HEK293T (cell line): ENCODE results near the gene TACC2.
A peak's percentile ranks its signal among the peaks of the same experiment; 100 is the strongest.
"Not testable (repeated sequence)": the region's sequence is repeated elsewhere in the genome, so short reads cannot be mapped to it uniquely, and the experiment has no call there.

ENCODE experiments used
- CTCF ChIA-PET: fragments of 350-600 bp; formaldehyde crosslinking; extraction: SDS; loops from one replicate; lab custom pipeline; 2021; ENCODE audit warnings: antibody characterized with exemption, inconsistent platforms; lab: Yijun Ruan, JAX
- POLR2A ChIA-PET: fragments of 350-600 bp; formaldehyde crosslinking; extraction: SDS; loops from one replicate; lab custom pipeline; 2020; ENCODE audit warnings: antibody characterized with exemption, inconsistent platforms; lab: Yijun Ruan, JAX
- DNase-seq: peaks from one replicate; pipeline ENCODE4 v3.0.0; 2012; ENCODE audit warnings: mixed read lengths; ENCODE audit errors: extremely low spot score
- ARNT ChIP-seq: fragments of 450-650 bp; IDR thresholded peaks from 2 replicates; pipeline ENCODE4 v1.6.1; 2017; ENCODE audit warnings: mild to moderate bottlenecking
- BHLHE40 ChIP-seq: fragments of 450-650 bp; IDR thresholded peaks from 2 replicates; pipeline ENCODE4 v1.6.1; 2016; ENCODE audit warnings: mild to moderate bottlenecking, moderate library complexity, borderline replicate concordance
- ELF4 ChIP-seq: fragments of 450-650 bp; IDR thresholded peaks from 2 replicates; pipeline ENCODE4 v1.6.1; 2017; ENCODE audit warnings: antibody characterized with exemption
- FOXA1 ChIP-seq: fragments of 450-650 bp; IDR thresholded peaks from 2 replicates; pipeline ENCODE4 v1.6.1; 2016; ENCODE audit warnings: mild to moderate bottlenecking
- FOXK2 ChIP-seq: fragments of 450-650 bp; IDR thresholded peaks from 2 replicates; pipeline ENCODE4 v1.6.1; 2016; ENCODE audit warnings: mild to moderate bottlenecking
- FOXM1 ChIP-seq: fragments of 450-650 bp; IDR thresholded peaks from 2 replicates; pipeline ENCODE4 v1.6.1; 2017; ENCODE audit warnings: mild to moderate bottlenecking, borderline replicate concordance
- HDGF ChIP-seq: fragments of 450-650 bp; IDR thresholded peaks from 2 replicates; pipeline ENCODE4 v1.6.1; 2017; ENCODE audit warnings: antibody characterized with exemption, borderline replicate concordance
- L3MBTL2 ChIP-seq: fragments of 450-650 bp; conservative IDR thresholded peaks from 2 replicates; pipeline ENCODE4 v1.6.1; 2016; ENCODE audit warnings: mild to moderate bottlenecking
- LEF1 ChIP-seq: fragments of 450-650 bp; IDR thresholded peaks from 2 replicates; pipeline ENCODE4 v1.6.1; 2017; ENCODE audit warnings: mild to moderate bottlenecking, borderline replicate concordance
- NFRKB ChIP-seq: fragments of 450-650 bp; IDR thresholded peaks from 2 replicates; pipeline ENCODE4 v1.6.1; 2016; ENCODE audit warnings: mild to moderate bottlenecking, moderate library complexity
- SP1 ChIP-seq: fragments of 450-650 bp; IDR thresholded peaks from 2 replicates; pipeline ENCODE4 v1.6.1; 2017
- SUZ12 ChIP-seq: fragments of 450-650 bp; IDR thresholded peaks from 2 replicates; pipeline ENCODE4 v1.6.1; 2016; ENCODE audit warnings: mild to moderate bottlenecking
- TARDBP ChIP-seq: fragments of 450-650 bp; IDR thresholded peaks from 2 replicates; pipeline ENCODE4 v1.6.1; 2016
- ZNF384 ChIP-seq: fragments of 450-650 bp; IDR thresholded peaks from 2 replicates; pipeline ENCODE4 v1.6.1; 2016
- TF ChIP-seq, protein P1 (sequence below): fragments of 450-650 bp; IDR thresholded peaks from 2 replicates; pipeline ENCODE4 v1.6.1; 2016

Gene TACC2

DNA sequence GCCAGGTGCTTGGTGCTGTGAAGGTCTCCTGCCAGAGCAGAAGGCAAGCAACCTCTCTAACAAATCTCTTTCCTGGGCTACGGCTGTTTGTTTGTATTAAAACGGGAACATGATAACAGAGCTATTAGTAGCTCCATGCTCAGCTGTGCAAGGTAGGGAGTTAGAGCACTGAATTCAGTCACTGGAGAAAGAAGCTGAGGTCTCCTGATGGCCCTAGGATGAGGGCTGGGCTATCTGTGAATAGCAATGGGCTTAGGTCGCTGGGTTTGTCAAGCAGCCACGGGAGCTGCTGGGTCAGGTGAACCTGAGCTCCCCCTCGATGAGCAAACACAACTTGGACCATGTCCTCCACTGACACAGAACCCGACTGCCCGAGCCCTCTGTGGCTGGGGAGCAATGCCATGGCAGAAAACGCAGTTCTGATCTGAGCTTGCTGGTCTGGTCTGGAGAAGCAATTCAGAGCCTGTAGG, 24.4 kb downstream of the TACC2 start:
- CTCF ChIA-PET: no interaction called here
- TF ChIP-seq TARDBP (no peak), ARNT (no peak)
- POLR2A ChIA-PET: interaction anchor here (1.2 kb wide), 1 partner anchor 39 kb away, joined by 3 read pairs; no protein-coding TSS in a partner anchor
- DNase-seq: no peak

DNA sequence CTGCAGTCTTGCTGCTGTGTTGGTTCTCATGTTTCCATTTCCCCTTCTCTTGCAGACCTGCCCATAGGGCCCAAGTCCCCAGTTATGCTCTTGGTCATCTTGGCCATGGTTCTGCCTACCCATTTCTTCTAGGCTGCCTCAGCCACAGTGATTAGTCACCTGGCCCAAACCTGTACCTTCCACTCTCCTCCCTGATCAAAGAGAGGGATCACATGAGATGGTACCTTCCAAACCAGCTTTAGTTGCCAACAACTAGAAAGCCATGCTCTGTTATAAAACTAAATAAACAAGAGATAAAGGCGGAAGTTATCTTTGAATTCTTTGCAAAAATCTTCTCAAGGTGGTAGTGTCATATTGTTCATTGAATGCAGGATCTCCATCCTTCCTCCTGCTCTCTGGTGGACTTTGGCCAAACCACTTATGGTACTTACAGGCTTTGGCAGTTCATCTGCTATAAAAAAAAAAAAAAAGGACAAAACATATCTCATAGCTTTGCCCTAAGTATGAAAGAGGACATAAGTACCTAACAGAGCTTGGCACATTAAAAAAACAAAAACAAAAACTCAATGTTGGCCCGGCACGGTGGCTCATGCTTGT, 25.8 kb downstream of the TACC2 start:
- no peak for DNase-seq
- ChIA-PET CTCF (no interaction called here), POLR2A (interaction anchor here (0.8 kb wide), 1 partner anchor 87 kb away, joined by 3 read pairs; the partner anchor contains the start of gene ATE1)
- TF ChIP-seq FOXK2 (no peak), FOXA1 (no peak), FOXM1 (no peak), HDGF (no peak), SP1 (no peak), ZNF384 (no peak), ARNT (no peak), TARDBP (no peak), L3MBTL2 (no peak), LEF1 (no peak)
- TF ChIP-seq, protein P1, sequence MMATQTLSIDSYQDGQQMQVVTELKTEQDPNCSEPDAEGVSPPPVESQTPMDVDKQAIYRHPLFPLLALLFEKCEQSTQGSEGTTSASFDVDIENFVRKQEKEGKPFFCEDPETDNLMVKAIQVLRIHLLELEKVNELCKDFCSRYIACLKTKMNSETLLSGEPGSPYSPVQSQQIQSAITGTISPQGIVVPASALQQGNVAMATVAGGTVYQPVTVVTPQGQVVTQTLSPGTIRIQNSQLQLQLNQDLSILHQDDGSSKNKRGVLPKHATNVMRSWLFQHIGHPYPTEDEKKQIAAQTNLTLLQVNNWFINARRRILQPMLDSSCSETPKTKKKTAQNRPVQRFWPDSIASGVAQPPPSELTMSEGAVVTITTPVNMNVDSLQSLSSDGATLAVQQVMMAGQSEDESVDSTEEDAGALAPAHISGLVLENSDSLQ: no peak

DNA sequence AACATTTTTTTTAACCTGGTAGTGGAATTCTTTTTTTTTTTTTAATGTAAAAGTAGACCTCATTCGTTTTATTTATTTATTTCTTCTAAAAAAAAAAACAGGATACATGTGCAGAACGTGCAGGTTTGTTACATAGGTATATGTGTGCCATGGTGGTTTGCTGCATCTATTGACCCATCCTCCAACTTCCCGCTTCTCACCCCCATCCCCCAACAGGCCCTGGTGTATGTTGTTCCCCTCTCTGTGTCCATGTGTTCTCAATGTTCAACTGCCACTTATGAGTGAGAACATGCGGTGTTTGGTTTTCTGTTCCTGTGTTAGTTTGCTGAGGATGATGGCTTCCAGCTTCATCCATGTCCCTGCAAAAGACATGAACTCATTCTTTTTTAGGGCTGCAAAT, 29.0 kb downstream of the TACC2 start:
- CTCF ChIA-PET, POLR2A ChIA-PET, DNase-seq: not testable (repeated sequence)

DNA sequence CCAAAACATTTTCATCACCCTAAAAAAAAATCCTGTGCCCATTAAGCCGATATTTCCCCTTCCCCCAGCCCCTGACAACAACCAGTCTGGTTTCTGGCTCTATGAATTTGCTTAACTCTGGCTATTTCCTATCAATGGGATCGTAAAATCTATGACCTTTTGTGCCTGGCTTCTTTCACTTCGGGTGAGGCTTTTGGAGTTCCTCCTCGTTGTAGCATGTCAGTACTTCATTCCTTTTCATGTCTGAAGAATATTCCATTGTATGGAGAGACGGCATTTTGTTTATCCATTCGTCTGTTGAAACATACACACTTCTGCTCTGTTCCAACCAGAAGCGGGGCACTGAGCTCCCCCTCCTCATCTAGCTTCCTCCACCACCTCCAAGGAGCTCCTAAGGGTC, 29.5 kb downstream of the TACC2 start:
- DNase-seq: no peak
- CTCF ChIA-PET: interaction anchor here (0.6 kb wide), 1 partner anchor 26 kb away, joined by 3 read pairs; no protein-coding TSS in a partner anchor
- POLR2A ChIA-PET: interaction anchor here (1.0 to 2.4 kb wide), 3 partner anchors 31 to 1055 kb away, joined by 3 to 8 read pairs (median 3); partner anchors contain the start of gene NSMCE4A
- TF ChIP-seq FOXK2: no peak
- no peak for TF ChIP-seq TARDBP
- no peak for TF ChIP-seq L3MBTL2
- no peak for TF ChIP-seq FOXA1
- TF ChIP-seq BHLHE40: no peak
- TF ChIP-seq SP1: no peak
- TF ChIP-seq, protein P1: no peak
- TF ChIP-seq ZNF384: no peak

DNA sequence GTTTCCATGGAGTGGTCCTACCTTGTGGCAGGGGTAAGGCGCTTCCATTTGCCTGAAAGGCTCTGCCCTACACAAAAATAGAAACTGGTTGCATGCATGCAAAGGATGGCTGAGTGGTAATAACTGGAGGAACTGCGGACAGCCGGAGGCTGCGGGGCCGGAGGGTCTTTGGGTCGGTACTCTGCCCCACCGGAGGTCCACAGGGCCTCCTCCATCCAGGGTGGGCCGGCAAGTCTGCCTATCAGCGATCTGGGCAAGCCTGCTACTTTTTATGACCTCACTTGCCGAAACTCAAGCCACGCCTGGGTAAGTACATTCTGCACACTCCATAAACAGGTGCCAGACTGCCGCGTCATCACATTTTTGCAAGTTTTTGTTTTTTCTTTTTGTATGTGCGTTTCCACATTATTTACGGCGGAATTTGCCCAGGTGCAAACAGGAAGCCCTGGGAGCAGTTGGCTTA, 30.0 kb downstream of the TACC2 start:
- peak; percentile 67 for DNase-seq
- POLR2A ChIA-PET: interaction anchor here (0.7 to 2.4 kb wide), 5 partner anchors 21 to 1055 kb away, joined by 3 to 8 read pairs (median 3); partner anchors contain the start of gene NSMCE4A
- TF ChIP-seq ELF4 (no peak), L3MBTL2 (peak; percentile 42; the same call in 1 of the 2 replicates)
- CTCF ChIA-PET: interaction anchor here (0.6 kb wide), 1 partner anchor 26 kb away, joined by 3 read pairs; no protein-coding TSS in a partner anchor

DNA sequence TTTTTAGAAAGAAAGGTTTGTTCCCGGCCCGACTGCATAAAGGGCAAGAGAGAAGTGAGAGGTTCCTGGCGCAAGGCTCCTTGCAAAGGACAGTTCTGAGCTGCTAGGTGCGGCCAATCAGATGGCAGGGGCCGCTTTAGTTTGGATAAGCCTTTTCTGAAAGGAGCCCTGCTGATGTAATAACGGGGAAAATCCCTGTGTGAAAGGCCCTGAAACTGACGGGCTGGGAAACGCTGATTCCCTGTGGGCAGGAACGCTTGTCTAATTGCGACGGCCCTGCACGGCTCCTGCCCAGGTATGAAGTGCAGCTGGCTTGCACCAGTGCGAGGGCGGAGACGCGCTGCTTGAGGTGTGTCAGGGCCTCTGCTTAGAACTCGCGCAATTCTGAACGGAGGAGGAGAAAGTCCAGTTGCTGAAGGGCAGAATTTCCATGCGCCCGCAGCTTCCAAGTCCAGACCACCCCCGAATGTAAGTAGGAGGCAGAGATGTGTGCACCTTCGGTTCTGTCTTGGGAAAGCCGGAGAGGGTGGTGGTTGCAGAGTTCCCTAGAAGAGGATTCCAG, 30.5 kb downstream of the TACC2 start:
- ChIA-PET POLR2A (interaction anchor here (0.7 to 2.4 kb wide), 4 partner anchors 21 to 98 kb away, joined by 3 to 8 read pairs (median 4); partner anchors contain the start of gene NSMCE4A), CTCF (no interaction called here)
- TF ChIP-seq ELF4 (no peak), HDGF (no peak), ARNT (no peak), FOXK2 (no peak), FOXA1 (no peak), SP1 (no peak)
- DNase-seq: peak; percentile 53

DNA sequence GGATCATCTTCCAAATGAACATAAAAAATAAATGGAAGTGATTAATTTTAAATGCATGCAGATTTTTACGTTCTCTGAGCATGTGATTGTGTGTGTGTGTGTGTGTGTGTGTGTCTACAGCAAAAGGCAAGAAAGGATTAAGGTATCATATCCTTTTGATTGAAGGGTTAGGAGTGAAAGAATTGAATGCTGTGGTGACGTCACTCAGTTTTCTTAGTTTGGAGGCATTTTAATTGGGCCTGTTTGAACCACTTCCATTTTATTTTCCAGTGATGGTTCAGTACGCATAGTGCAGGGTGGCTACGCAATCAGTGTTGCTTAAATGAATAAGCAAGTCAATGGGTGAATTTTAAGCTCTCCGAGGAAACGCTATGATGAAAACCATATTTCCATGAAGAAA, 31.3 kb downstream of the TACC2 start:
- POLR2A ChIA-PET: interaction anchor here (1.4 to 2.4 kb wide), 2 partner anchors 20 to 45 kb away, joined by 4 to 8 read pairs; partner anchors contain the start of gene NSMCE4A
- DNase-seq: no peak
- TF ChIP-seq FOXM1: no peak
- no peak for TF ChIP-seq ELF4
- no peak for TF ChIP-seq NFRKB
- TF ChIP-seq, protein P1: no peak
- no peak for TF ChIP-seq ZNF384
- no peak for TF ChIP-seq ARNT
- no peak for TF ChIP-seq SP1
- TF ChIP-seq LEF1: no peak
- no peak for TF ChIP-seq SUZ12
- CTCF ChIA-PET: no interaction called here
